Measurements from ENCODE around the gene MUC4. TPM values are rescaled to one million over a fixed set of nuclear protein-coding genes. Genes with fewer than 3 reads are reported as not detected.

The MUC4 gene
- total RNA-seq, 1 experiment from 2014 or later: not detected

- Histone ChIP-seq H3K9ac (ENCODE audit: low read length) (no peak overlapping the region), H3K4me1 (ENCODE audit: low read length) (peaks cover 4% of the 10 kb centered on the region), H3K27me3 (ENCODE audit: low read length) (no peaks in the 10 kb centered on the region), H2AFZ (ENCODE audit: low read length) (no peak overlapping the region), H3K9me2 (replicated peaks; ENCODE audit: insufficient read depth, low read length) (no peaks in the 10 kb centered on the region), H3K36me3 (ENCODE audit: insufficient read depth, low read length) (no peaks in the 10 kb centered on the region), H3K4me2 (ENCODE audit: low read depth, low read length, poor library complexity, severe bottlenecking) (no peak overlapping the region), H3K4me3 (ENCODE audit: low read length) (no peak overlapping the region), H3K9me3 (ENCODE audit: low read length) (no peaks in the 10 kb centered on the region), H3K79me2 (ENCODE audit: low read length) (no peaks in the 10 kb centered on the region), H3K27ac (ENCODE audit: low read length) (no peak overlapping the region), H4K20me1 (ENCODE audit: insufficient read depth, low read depth, low read length) (no peaks in the 10 kb centered on the region)
- DNase-seq: no peak
Measured at GRCh38 chr3:195854628-195855294, 43.0 kb upstream of the MUC4 start.

- H3K4me2 ChIP-seq (ENCODE audit: low read depth, low read length, poor library complexity, severe bottlenecking): no peak overlapping the region
Measured at GRCh38 chr3:195853996-195854395, 42.3 kb upstream of the MUC4 start.

GRCh38 chr3:195853036-195853435, 41.3 kb upstream of the MUC4 start:
- no peak overlapping the region for H3K9ac ChIP-seq (ENCODE audit: low read length)
- H3K4me2 ChIP-seq (ENCODE audit: low read depth, low read length, poor library complexity, severe bottlenecking): no peak overlapping the region
- H3K4me3 ChIP-seq (ENCODE audit: low read length): no peak overlapping the region
- no peak for DNase-seq
- H3K27ac ChIP-seq (ENCODE audit: low read length): no peak overlapping the region
- H2AFZ ChIP-seq (ENCODE audit: low read length): no peak overlapping the region
- H4K20me1 ChIP-seq (ENCODE audit: insufficient read depth, low read depth, low read length): no peaks in the 10 kb centered on the region
- H3K36me3 ChIP-seq (ENCODE audit: insufficient read depth, low read length): no peaks in the 10 kb centered on the region
- H3K27me3 ChIP-seq (ENCODE audit: low read length): no peaks in the 10 kb centered on the region
- H3K4me1 ChIP-seq (ENCODE audit: low read length): no peaks in the 10 kb centered on the region
- no peaks in the 10 kb centered on the region for H3K9me3 ChIP-seq (ENCODE audit: low read length)
- no peaks in the 10 kb centered on the region for H3K79me2 ChIP-seq (ENCODE audit: low read length)
- no peaks in the 10 kb centered on the region for H3K9me2 ChIP-seq (replicated peaks; ENCODE audit: insufficient read depth, low read length)

More at GRCh38 chr3:195853996-195854395, 42.3 kb upstream of the MUC4 start:
- DNase-seq: no peak
- Histone ChIP-seq H4K20me1 (ENCODE audit: insufficient read depth, low read depth, low read length) (no peaks in the 10 kb centered on the region), H3K79me2 (ENCODE audit: low read length) (no peaks in the 10 kb centered on the region), H2AFZ (ENCODE audit: low read length) (no peak overlapping the region), H3K27me3 (ENCODE audit: low read length) (no peaks in the 10 kb centered on the region), H3K9ac (ENCODE audit: low read length) (no peak overlapping the region), H3K36me3 (ENCODE audit: insufficient read depth, low read length) (no peaks in the 10 kb centered on the region), H3K4me3 (ENCODE audit: low read length) (no peak overlapping the region), H3K9me3 (ENCODE audit: low read length) (no peaks in the 10 kb centered on the region), H3K4me1 (ENCODE audit: low read length) (no peaks in the 10 kb centered on the region), H3K27ac (ENCODE audit: low read length) (no peak overlapping the region), H3K9me2 (replicated peaks; ENCODE audit: insufficient read depth, low read length) (no peaks in the 10 kb centered on the region)

GRCh38 chr3:195850857-195851543, 39.3 kb upstream of the MUC4 start:
- H3K9ac ChIP-seq (ENCODE audit: low read length): no peak overlapping the region
- H3K4me2 ChIP-seq (ENCODE audit: low read depth, low read length, poor library complexity, severe bottlenecking): no peak overlapping the region
- no peak overlapping the region for H2AFZ ChIP-seq (ENCODE audit: low read length)
- H4K20me1 ChIP-seq (ENCODE audit: insufficient read depth, low read depth, low read length): no peaks in the 10 kb centered on the region
- no peak overlapping the region for H3K4me3 ChIP-seq (ENCODE audit: low read length)
- H3K9me2 ChIP-seq (replicated peaks; ENCODE audit: insufficient read depth, low read length): no peaks in the 10 kb centered on the region
- peak; percentile 98 for DNase-seq
- no peaks in the 10 kb centered on the region for H3K27me3 ChIP-seq (ENCODE audit: low read length)
- no peaks in the 10 kb centered on the region for H3K36me3 ChIP-seq (ENCODE audit: insufficient read depth, low read length)
- no peaks in the 10 kb centered on the region for H3K9me3 ChIP-seq (ENCODE audit: low read length)
- no peaks in the 10 kb centered on the region for H3K4me1 ChIP-seq (ENCODE audit: low read length)
- no peak overlapping the region for H3K27ac ChIP-seq (ENCODE audit: low read length)
- H3K79me2 ChIP-seq (ENCODE audit: low read length): no peaks in the 10 kb centered on the region

- Histone ChIP-seq H3K79me2 (ENCODE audit: low read length) (no peaks in the 10 kb centered on the region), H3K4me1 (ENCODE audit: low read length) (no peaks in the 10 kb centered on the region), H3K27ac (ENCODE audit: low read length) (no peak overlapping the region), H2AFZ (ENCODE audit: low read length) (no peak overlapping the region), H3K4me2 (ENCODE audit: low read depth, low read length, poor library complexity, severe bottlenecking) (no peak overlapping the region), H3K9ac (ENCODE audit: low read length) (no peak overlapping the region), H3K36me3 (ENCODE audit: insufficient read depth, low read length) (no peaks in the 10 kb centered on the region), H4K20me1 (ENCODE audit: insufficient read depth, low read depth, low read length) (no peaks in the 10 kb centered on the region), H3K9me2 (replicated peaks; ENCODE audit: insufficient read depth, low read length) (no peaks in the 10 kb centered on the region), H3K9me3 (ENCODE audit: low read length) (no peaks in the 10 kb centered on the region), H3K27me3 (ENCODE audit: low read length) (no peaks in the 10 kb centered on the region), H3K4me3 (ENCODE audit: low read length) (no peak overlapping the region)
- peak; percentile 91 for DNase-seq
Measured at GRCh38 chr3:195849322-195850074, 37.8 kb upstream of the MUC4 start.

GRCh38 chr3:195847055-195847950, 35.6 kb upstream of the MUC4 start:
- no peak overlapping the region for H2AFZ ChIP-seq (ENCODE audit: low read length)
- no peak overlapping the region for H3K9ac ChIP-seq (ENCODE audit: low read length)
- no peak for DNase-seq

GRCh38 chr3:195845483-195845882, 33.8 kb upstream of the MUC4 start:
- Histone ChIP-seq H3K9me2 (replicated peaks; ENCODE audit: insufficient read depth, low read length) (no peaks in the 10 kb centered on the region), H4K20me1 (ENCODE audit: insufficient read depth, low read depth, low read length) (no peaks in the 10 kb centered on the region), H2AFZ (ENCODE audit: low read length) (no peak overlapping the region), H3K9me3 (ENCODE audit: low read length) (no peaks in the 10 kb centered on the region), H3K27me3 (ENCODE audit: low read length) (no peaks in the 10 kb centered on the region), H3K9ac (ENCODE audit: low read length) (no peak overlapping the region), H3K4me3 (ENCODE audit: low read length) (no peak overlapping the region), H3K4me1 (ENCODE audit: low read length) (no peaks in the 10 kb centered on the region), H3K79me2 (ENCODE audit: low read length) (no peaks in the 10 kb centered on the region), H3K4me2 (ENCODE audit: low read depth, low read length, poor library complexity, severe bottlenecking) (no peak overlapping the region), H3K27ac (ENCODE audit: low read length) (no peak overlapping the region), H3K36me3 (ENCODE audit: insufficient read depth, low read length) (no peaks in the 10 kb centered on the region)
- no peak for DNase-seq

More at GRCh38 chr3:195847055-195847950, 35.6 kb upstream of the MUC4 start:
- Histone ChIP-seq H3K27ac (ENCODE audit: low read length) (no peak overlapping the region), H3K4me3 (ENCODE audit: low read length) (no peak overlapping the region), H3K79me2 (ENCODE audit: low read length) (no peaks in the 10 kb centered on the region), H3K4me2 (ENCODE audit: low read depth, low read length, poor library complexity, severe bottlenecking) (no peak overlapping the region), H3K9me3 (ENCODE audit: low read length) (no peaks in the 10 kb centered on the region), H3K27me3 (ENCODE audit: low read length) (no peaks in the 10 kb centered on the region), H3K9me2 (replicated peaks; ENCODE audit: insufficient read depth, low read length) (no peaks in the 10 kb centered on the region), H3K36me3 (ENCODE audit: insufficient read depth, low read length) (no peaks in the 10 kb centered on the region), H4K20me1 (ENCODE audit: insufficient read depth, low read depth, low read length) (no peaks in the 10 kb centered on the region), H3K4me1 (ENCODE audit: low read length) (no peaks in the 10 kb centered on the region)

All from Karpas-422 (cell line).